Transverse colon (tissue), 4 donors: ENCODE measurements around the gene STXBP1. TPM values are rescaled to one million over a fixed set of nuclear protein-coding genes. Genes with fewer than 3 reads are reported as not detected.
A peak's percentile ranks its signal among the peaks of the same experiment; 100 is the strongest.

ENCODE experiments used
- DNase-seq: peaks from one replicate; pipeline ENCODE4 v3.0.0-alpha.2; 2019
- H3K27ac ChIP-seq, 4 donors: fragments of 200-600 bp; sonication (generic); 2 replicates each; pipeline ENCODE4 v1.5.1; 2016 to 2018; ENCODE audit warnings: inconsistent platforms in 4 of 4
- H3K27me3 ChIP-seq: fragments of 200-600 bp; sonication (generic); 2 replicates; pipeline ENCODE4 v1.5.1; 2017; ENCODE audit warnings: inconsistent platforms
- H3K36me3 ChIP-seq, 4 donors: fragments of 200-600 bp; sonication (generic); 2 replicates each; pipeline ENCODE4 v1.5.1; 2017 to 2019; ENCODE audit warnings: inconsistent platforms in 4 of 4
- H3K4me1 ChIP-seq, 4 donors: fragments of 200-600 bp; sonication (generic); 2 replicates each; pipeline ENCODE4 v1.5.1; 2017 to 2020; ENCODE audit warnings: inconsistent platforms in 4 of 4
- H3K4me3 ChIP-seq, 4 donors: fragments of 200-600 bp; sonication (generic); 1 replicate in 1 of 4; 2 replicates in 3 of 4; pipeline versions ENCODE4 v1.5.1 to v1.6.1; 2017 to 2019; ENCODE audit warnings: inconsistent platforms in 4 of 4
- H3K9me3 ChIP-seq, 2 donors: fragments of 200-600 bp; sonication (generic); 2 replicates each; pipeline ENCODE4 v1.5.1; 2017 to 2019; ENCODE audit warnings: inconsistent platforms in 2 of 2
- CTCF ChIP-seq, 5 experiments: fragments of 200-600 bp in 3 of 5; fragments of 450-650 bp in 2 of 5; sonication (generic) in 3 of 5; IDR thresholded peaks; 1 replicate in 2 of 5; 2 replicates in 3 of 5; pipeline ENCODE4 v1.5.1; 2016 to 2017; ENCODE audit warnings: antibody characterized with exemption in 5 of 5, inconsistent platforms in 3 of 5, mild to moderate bottlenecking in 2 of 5, moderate library complexity in 1 of 5
- EP300 ChIP-seq: sonication (generic); formaldehyde crosslinking; IDR thresholded peaks from one replicate; pipeline ENCODE4 v1.6.1; 2017; ENCODE audit warnings: antibody characterized with exemption, low read depth
- POLR2A ChIP-seq: fragments of 450-650 bp; IDR thresholded peaks from one replicate; pipeline ENCODE4 v1.6.1; 2016; ENCODE audit warnings: antibody characterized with exemption, mild to moderate bottlenecking, moderate library complexity
- POLR2AphosphoS5 ChIP-seq, 3 donors: sonication (generic); formaldehyde crosslinking; IDR thresholded peaks; one replicate each; pipeline ENCODE4 v1.6.1; 2016; ENCODE audit warnings: antibody characterized with exemption in 3 of 3
- WGBS, 2 donors: methylation state at CpG; one replicate each; pipeline ENCODE4 v1.1.5; 2018; ENCODE audit warnings: low coverage in 1 of 2; 5-methylcytosine and 5-hydroxymethylcytosine counted together
- in situ Hi-C, 4 donors: fragments of 200-750 bp; cut with MboI; loops; one replicate each; pipeline versions ENCODE4 v1.15.0 to v1.15.1; 2017; ENCODE audit warnings: low sequenced_read_pairs in 3 of 4, low pct_ligation_motif_present in 1 of 4, low pct_unique_long_range_greater_than_20kb in 1 of 4
- intact Hi-C: fragments of 100-400 bp; cut with DNase I; formaldehyde crosslinking; loops from one replicate; pipeline ENCODE4 v1.15.1; 2023; ENCODE audit warnings: low total_unique reads
- total RNA-seq, 4 donors: library from RNA; depleted of rRNA; stranded (reverse); fragments of >200 nt; gene quantifications; one replicate each; pipeline ENCODE4 v1.1.0, GENCODE V29; 2016

Gene STXBP1
- total RNA-seq, 4 donors from 2014 or later: 7.9 to 193 (median 13.3) TPM

DNA sequence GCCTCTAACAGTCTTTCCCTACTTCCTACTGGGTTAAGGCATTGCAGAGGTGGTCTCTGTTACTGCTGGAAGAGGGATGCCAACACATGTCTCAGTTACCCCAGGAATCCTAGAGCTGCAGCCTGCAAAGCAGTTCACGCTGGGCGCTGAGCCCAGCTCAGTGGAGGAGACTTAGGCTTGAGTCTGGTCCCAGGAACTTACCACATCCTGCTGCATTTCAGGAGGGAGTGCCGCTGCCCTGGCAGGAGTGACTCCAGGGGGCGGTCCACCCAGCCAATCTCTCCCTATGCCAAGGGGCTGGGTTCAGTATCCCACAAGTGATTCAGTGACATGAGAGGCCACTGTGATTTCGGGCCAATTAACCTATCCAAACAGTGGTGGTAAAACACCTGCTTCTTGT is 111.4 kb downstream of the STXBP1 start:
- TF ChIP-seq POLR2AphosphoS5 (IDR thresholded peaks at IDR 0.05): no peak
- Histone ChIP-seq H3K9me3 (no peaks in the 10 kb centered on the region), H3K27ac (no peak overlapping the region), H3K27me3 (no peaks in the 10 kb centered on the region), H3K36me3 (no peaks in the 10 kb centered on the region), H3K4me3 (no peak overlapping the region), H3K4me1 (peaks cover 0 to 23% (median 12%) of the 10 kb centered on the region in 4 donors)
- in situ Hi-C loops (no loop called here), intact Hi-C loops (no loop called here)
- DNase-seq: peak; percentile 39
- WGBS, 2 donors: 54 to 57% methylated on average over 1 to 5 of the region's 5 CpGs

GRCh38 chr9:127724012-127724411 is 111.9 kb downstream of the STXBP1 start:
- no peak overlapping the region for H3K4me3 ChIP-seq
- peaks cover 0 to 23% (median 12%) of the 10 kb centered on the region in 4 donors for H3K4me1 ChIP-seq
- H3K36me3 ChIP-seq: no peaks in the 10 kb centered on the region
- H3K27ac ChIP-seq: peak overlapping the region in 1 of 4 donors; percentile 33
- no peak for TF ChIP-seq CTCF (IDR thresholded peaks at IDR 0.05)
- TF ChIP-seq POLR2A: no peak
- no peak for TF ChIP-seq POLR2AphosphoS5 (IDR thresholded peaks at IDR 0.05)
- no peak for TF ChIP-seq EP300
- no peaks in the 10 kb centered on the region for H3K9me3 ChIP-seq
- DNase-seq: peak; percentile 34
- intact Hi-C loops (no loop called here), in situ Hi-C loops (no loop called here)
- WGBS, 2 donors: 48% methylated on average over 17 of the region's 23 CpGs; no CpG with 5 or more reads in 1 of the 2 donors
- H3K27me3 ChIP-seq: no peaks in the 10 kb centered on the region

DNA sequence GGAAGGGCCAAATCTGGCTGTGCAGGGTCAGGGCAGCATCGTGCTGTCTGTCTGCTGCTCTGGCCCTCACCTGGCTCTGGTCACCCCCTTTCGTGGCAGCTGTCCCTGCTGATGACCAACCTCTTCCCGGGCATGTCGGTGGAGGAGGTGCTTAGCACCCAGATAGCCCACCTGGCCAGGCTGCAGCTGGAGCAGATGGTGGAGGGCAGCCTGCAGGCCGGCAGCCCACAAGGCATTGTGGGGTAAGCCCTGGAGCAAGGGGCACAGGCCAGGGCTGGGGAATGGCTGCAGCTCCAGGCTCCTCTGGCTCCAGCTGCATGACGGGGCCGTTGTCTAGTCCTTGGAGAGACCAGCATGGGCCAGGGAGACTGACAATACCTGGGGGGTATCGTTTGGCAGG is 114.8 kb downstream of the STXBP1 start:
- Histone ChIP-seq H3K4me1 (peaks cover 0 to 23% (median 12%) of the 10 kb centered on the region in 4 donors), H3K27me3 (no peaks in the 10 kb centered on the region), H3K36me3 (no peaks in the 10 kb centered on the region), H3K9me3 (no peaks in the 10 kb centered on the region), H3K4me3 (no peak overlapping the region), H3K27ac (no peak overlapping the region)
- TF ChIP-seq POLR2A (no peak), CTCF (IDR thresholded peaks at IDR 0.05) (no peak), EP300 (no peak), POLR2AphosphoS5 (IDR thresholded peaks at IDR 0.05) (no peak)
- in situ Hi-C loops: loop anchor here in 2 of 4 donors (25.0 kb wide), 2 partner anchors 140 to 215 kb away; no protein-coding TSS in a partner anchor
- intact Hi-C loops: no loop called here
- 83% methylated on average over 8 of the region's 8 CpGs; no CpG with 5 or more reads in 1 of the 2 donors for WGBS, 2 donors
- DNase-seq: no peak

DNA sequence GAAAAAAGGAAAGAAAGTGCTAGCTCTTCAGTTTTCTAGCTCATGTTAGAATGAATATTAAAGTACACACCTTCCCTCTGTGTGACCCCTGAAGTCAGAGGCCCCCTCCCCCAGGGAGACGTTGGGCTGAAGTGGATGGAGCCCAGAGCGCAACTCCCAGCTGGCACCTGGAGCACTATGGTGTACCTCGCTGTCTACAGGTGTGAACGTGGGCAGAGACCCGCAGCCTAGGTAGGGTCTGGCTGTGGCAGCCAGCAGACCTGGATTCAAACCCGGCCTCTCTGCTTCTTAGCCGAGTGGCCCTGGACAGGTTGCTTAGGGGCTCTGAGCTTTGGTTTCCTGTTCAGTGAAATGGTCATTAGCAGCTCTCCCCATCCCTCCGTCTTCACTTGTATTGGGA is 116.7 kb downstream of the STXBP1 start:
- H3K36me3 ChIP-seq: peaks cover 0 to 4% (median 0%) of the 10 kb centered on the region in 4 donors
- in situ Hi-C loops (loop anchor here in 2 of 4 donors (25.0 kb wide), 2 partner anchors 142 to 217 kb away; no protein-coding TSS in a partner anchor), intact Hi-C loops (no loop called here)
- 60 to 85% methylated on average over 1 to 8 of the region's 8 CpGs for WGBS, 2 donors
- H3K27me3 ChIP-seq: no peaks in the 10 kb centered on the region
- no peak overlapping the region for H3K27ac ChIP-seq
- no peak for DNase-seq
- H3K9me3 ChIP-seq: no peaks in the 10 kb centered on the region
- H3K4me1 ChIP-seq: peaks cover 0 to 15% (median 10%) of the 10 kb centered on the region in 4 donors
- no peak overlapping the region for H3K4me3 ChIP-seq
- TF ChIP-seq POLR2A: no peak

DNA sequence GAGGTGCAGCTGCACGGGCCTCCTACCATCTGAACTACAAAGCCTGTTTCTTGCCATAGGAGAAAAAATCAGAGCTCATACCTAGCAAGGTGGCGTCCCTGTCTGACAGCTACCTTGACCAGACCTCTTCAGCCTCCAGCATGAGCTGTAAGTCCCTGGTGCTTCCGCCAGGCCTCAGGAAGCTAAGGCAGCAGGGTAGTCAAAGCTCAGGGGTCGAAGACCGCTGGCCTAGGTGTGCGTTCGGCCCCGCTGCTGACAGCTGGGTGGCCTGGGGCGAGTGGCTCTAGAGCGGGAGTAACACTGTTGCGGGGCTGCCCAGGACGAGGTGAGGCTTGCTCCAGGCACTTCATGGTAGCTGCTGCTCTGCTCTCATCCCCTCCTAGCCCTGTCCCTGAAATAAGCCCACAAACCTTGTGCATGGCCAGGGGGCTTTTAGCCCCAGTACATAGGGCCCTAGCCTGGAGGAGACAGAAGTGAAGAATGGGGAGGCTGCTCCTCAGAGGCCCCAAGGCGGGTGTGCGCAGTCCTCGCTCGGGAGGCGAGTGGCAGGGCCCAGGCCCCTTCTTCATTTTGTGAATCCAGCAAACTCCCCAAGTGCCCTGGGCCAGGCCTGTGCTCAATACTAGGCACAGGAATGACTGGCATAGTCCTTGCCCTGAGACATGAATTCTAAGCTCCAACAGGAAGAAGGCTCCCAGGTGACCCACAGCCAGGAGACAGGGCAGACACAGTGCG is 117.6 kb downstream of the STXBP1 start:
- Histone ChIP-seq H3K36me3 (peaks cover 0 to 4% (median 0%) of the 10 kb centered on the region in 4 donors), H3K27me3 (no peaks in the 10 kb centered on the region), H3K4me1 (peaks cover 6 to 14% (median 11%) of the 10 kb centered on the region in 4 donors), H3K27ac (no peak overlapping the region), H3K4me3 (no peak overlapping the region), H3K9me3 (no peaks in the 10 kb centered on the region)
- intact Hi-C loops: loop anchor here (5.0 to 10.0 kb wide), 2 partner anchors 137 to 225 kb away; no protein-coding TSS in a partner anchor
- WGBS, 2 donors: 83% methylated on average over 17 of the region's 18 CpGs; no CpG with 5 or more reads in 1 of the 2 donors
- DNase-seq: no peak
- TF ChIP-seq CTCF (IDR thresholded peaks at IDR 0.05) (no peak), POLR2A (no peak), EP300 (no peak), POLR2AphosphoS5 (IDR thresholded peaks at IDR 0.05) (no peak)
- in situ Hi-C loops: loop anchor here (10.0 to 25.0 kb wide), 5 partner anchors 135 to 217 kb away; no protein-coding TSS in a partner anchor
